Uterus (tissue), 4 donors: ENCODE measurements around the gene LSM14A. TPM values are rescaled to one million over a fixed set of nuclear protein-coding genes. Genes with fewer than 3 reads are reported as not detected.
"Not testable (repeated sequence)": the region's sequence is repeated elsewhere in the genome, so short reads cannot be mapped to it uniquely, and the experiment has no call there.

Experiments used
- DNase-seq, 2 donors: peaks; one replicate each; pipeline ENCODE4 v3.0.0-alpha.2; 2019 to 2020
- H3K27ac ChIP-seq, 2 donors: fragments of 200-600 bp; sonication (generic); 1 replicate in 1 of 2; 2 replicates in 1 of 2; pipeline ENCODE4 v1.5.1; 2016 to 2018
- H3K27me3 ChIP-seq, 2 donors: fragments of 200-600 bp; sonication (generic); one replicate each; pipeline ENCODE4 v1.5.1; 2018 to 2019; ENCODE audit warnings: control low read depth in 1 of 2
- H3K36me3 ChIP-seq, 2 donors: fragments of 200-600 bp; sonication (generic); one replicate each; pipeline ENCODE4 v1.5.1; 2019; ENCODE audit warnings: control low read depth in 1 of 2
- H3K4me1 ChIP-seq, 2 donors: fragments of 200-600 bp; sonication (generic); one replicate each; pipeline ENCODE4 v1.5.1; 2018 to 2019; ENCODE audit warnings: control low read depth in 1 of 2
- H3K4me3 ChIP-seq, 2 donors: fragments of 200-600 bp; sonication (generic); 1 replicate in 1 of 2; 2 replicates in 1 of 2; pipeline ENCODE4 v1.5.1; 2018 to 2019; ENCODE audit warnings: mild to moderate bottlenecking in 1 of 2
- H3K9me3 ChIP-seq, 2 donors: fragments of 200-600 bp; sonication (generic); one replicate each; pipeline ENCODE4 v1.5.1; 2019; ENCODE audit warnings: control low read depth in 1 of 2
- CTCF ChIP-seq, 4 experiments: fragments of 200-600 bp in 2 of 4; fragments of 450-650 bp in 2 of 4; sonication (generic) in 2 of 4; IDR thresholded peaks; one replicate each; pipeline ENCODE4 v1.5.1; 2016 to 2019; ENCODE audit warnings: antibody characterized with exemption in 4 of 4, mild to moderate bottlenecking in 2 of 4, moderate library complexity in 1 of 4
- POLR2A ChIP-seq, 2 donors: fragments of 450-650 bp; IDR thresholded peaks; one replicate each; pipeline ENCODE4 v1.6.1; 2016; ENCODE audit warnings: antibody characterized with exemption in 2 of 2, mild to moderate bottlenecking in 1 of 2, moderate library complexity in 1 of 2
- intact Hi-C: fragments of 100-400 bp; cut with DNase I; formaldehyde crosslinking; loops from one replicate; pipeline ENCODE4 v1.15.1; 2023; ENCODE audit warnings: low total_unique reads
- total RNA-seq, 4 donors: library from RNA; depleted of rRNA in 3 of 4; stranded (reverse); fragments of >200 nt in 3 of 4; gene quantifications; one replicate each; pipeline versions ENCODE4 v1.1.0 to v1.2.4, GENCODE V29; 2014 to 2023
- donor health status: DM: yes; HTN: yes; CAD: no.

Gene LSM14A
- total RNA-seq, 4 donors from 2014 or later = 57.1 to 161 (median 119) TPM

- H3K9me3 ChIP-seq = no peaks in the 10 kb centered on the region
- DNase-seq = no peak
- peak overlapping the region; percentile 78 to 86 for H3K4me3 ChIP-seq
- TF ChIP-seq CTCF (IDR thresholded peaks at IDR 0.05) (no peak), POLR2A (IDR thresholded peaks at IDR 0.05) (no peak)
- intact Hi-C loops = no loop called here
- H3K4me1 ChIP-seq = peaks cover 3 to 12% of the 10 kb centered on the region in 2 donors
- peak overlapping the region; percentile 96 to 97 for H3K27ac ChIP-seq
- no peaks in the 10 kb centered on the region for H3K36me3 ChIP-seq
- no peaks in the 10 kb centered on the region for H3K27me3 ChIP-seq
Observed at GRCh38 chr19:34171539-34171876, 796 bp upstream of the LSM14A start.

- intact Hi-C loops = no loop called here
- no peaks in the 10 kb centered on the region for H3K27me3 ChIP-seq
- no peak for TF ChIP-seq CTCF (IDR thresholded peaks at IDR 0.05)
- TF ChIP-seq POLR2A (IDR thresholded peaks at IDR 0.05) = no peak
- H3K36me3 ChIP-seq = no peaks in the 10 kb centered on the region
- peak overlapping the region; percentile 78 to 86 for H3K4me3 ChIP-seq
- H3K9me3 ChIP-seq = no peaks in the 10 kb centered on the region
- DNase-seq = peak in 1 of 2 donors; percentile 17
- H3K4me1 ChIP-seq = peaks cover 9 to 15% of the 10 kb centered on the region in 2 donors
- peak overlapping the region; percentile 96 to 97 for H3K27ac ChIP-seq
Observed at GRCh38 chr19:34172661-34173192, 423 bp downstream of the LSM14A start.

- H3K36me3 ChIP-seq = no peaks in the 10 kb centered on the region
- no peaks in the 10 kb centered on the region for H3K9me3 ChIP-seq
- H3K4me3 ChIP-seq = peak overlapping the region; percentile 78 to 86
- peak; percentile 23 to 36 for DNase-seq
- intact Hi-C loops = no loop called here
- no peaks in the 10 kb centered on the region for H3K27me3 ChIP-seq
- H3K27ac ChIP-seq = peak overlapping the region; percentile 96 to 97
- TF ChIP-seq POLR2A (IDR thresholded peaks at IDR 0.05) (no peak), CTCF (IDR thresholded peaks at IDR 0.05) (no peak)
- H3K4me1 ChIP-seq = peaks cover 11 to 15% of the 10 kb centered on the region in 2 donors
Observed at GRCh38 chr19:34173193-34173956, 1.1 kb downstream of the LSM14A start.

GRCh38 chr19:34175173-34175572 is 2.9 kb downstream of the LSM14A start:
- H3K36me3 ChIP-seq, H3K27me3 ChIP-seq, intact Hi-C loops, H3K4me3 ChIP-seq, DNase-seq, H3K9me3 ChIP-seq: not testable (repeated sequence)
- H3K4me1 ChIP-seq = peaks cover 15 to 22% of the 10 kb centered on the region in 2 donors
- H3K27ac ChIP-seq = peak overlapping the region in 1 of 2 donors; percentile 97

GRCh38 chr19:34176581-34176980 is 4.3 kb downstream of the LSM14A start:
- TF ChIP-seq POLR2A (IDR thresholded peaks at IDR 0.05) (no peak), CTCF (IDR thresholded peaks at IDR 0.05) (no peak)
- intact Hi-C loops = no loop called here
- Histone ChIP-seq H3K27ac (no peak overlapping the region), H3K4me1 (peaks cover 15 to 31% of the 10 kb centered on the region in 2 donors), H3K4me3 (no peak overlapping the region), H3K36me3 (no peaks in the 10 kb centered on the region), H3K9me3 (no peaks in the 10 kb centered on the region), H3K27me3 (no peaks in the 10 kb centered on the region)
- no peak for DNase-seq
